ENCODE results near the gene KIAA0513.

The KIAA0513 gene

DNA sequence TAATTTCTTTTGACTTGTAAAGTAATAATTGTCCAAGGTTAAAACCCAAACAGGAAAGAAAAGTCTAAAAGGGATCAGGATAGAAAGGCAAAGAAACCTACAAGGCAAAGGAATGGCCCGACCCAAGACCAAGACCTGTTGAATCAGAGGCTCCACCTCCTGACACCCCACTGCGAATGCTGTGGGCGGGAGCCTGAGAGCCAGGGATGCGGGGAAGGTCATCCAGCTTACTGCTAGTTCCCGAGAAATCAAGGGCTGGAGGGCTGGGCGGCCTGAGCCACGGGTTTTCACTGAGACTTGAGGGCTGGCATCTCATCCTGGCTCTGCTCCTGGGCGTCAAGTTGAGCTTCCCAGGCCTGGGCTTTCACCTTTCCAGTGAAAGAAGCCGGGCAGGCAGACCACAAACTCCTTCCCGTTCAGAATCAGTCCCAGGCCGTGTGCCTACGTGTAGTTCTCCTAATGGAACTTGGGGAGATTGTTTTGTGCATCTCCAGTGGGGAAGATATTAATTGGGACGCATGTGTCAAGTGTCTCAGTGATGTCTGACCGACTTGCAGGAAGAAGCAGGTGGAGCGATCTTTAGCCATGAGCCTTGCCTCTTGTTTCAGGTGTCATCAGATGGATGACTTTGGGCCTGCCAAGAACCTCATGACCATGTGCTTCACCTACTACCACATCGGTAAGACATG, 47.8 kb downstream of the KIAA0513 start:
- no peak for DNase-seq

- no peak for DNase-seq
Measured at GRCh38 chr16:85077039-85077438, 49.4 kb downstream of the KIAA0513 start.

GRCh38 chr16:85077576-85078125, 50.1 kb downstream of the KIAA0513 start:
- no peak for DNase-seq

DNA sequence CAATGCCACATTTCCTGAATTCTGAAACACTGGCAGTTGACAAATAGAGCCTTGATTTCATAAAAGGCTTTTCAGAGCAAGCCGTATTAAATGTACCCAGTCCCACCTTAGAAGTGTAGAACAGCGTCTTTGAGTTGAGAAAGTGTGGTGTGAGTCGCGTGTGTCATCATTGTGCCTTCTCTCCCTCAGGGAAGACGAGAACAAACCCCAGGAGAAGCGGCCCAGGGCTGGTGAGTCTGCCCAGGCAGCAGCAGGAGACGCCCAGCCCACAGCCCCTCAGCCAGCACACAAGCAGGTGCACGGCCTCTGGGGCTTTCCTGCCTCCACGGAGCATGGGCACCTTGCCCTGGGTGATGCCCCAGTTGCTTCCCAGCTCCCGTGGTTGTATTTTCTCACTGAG, 50.6 kb downstream of the KIAA0513 start:
- no peak for DNase-seq

DNA sequence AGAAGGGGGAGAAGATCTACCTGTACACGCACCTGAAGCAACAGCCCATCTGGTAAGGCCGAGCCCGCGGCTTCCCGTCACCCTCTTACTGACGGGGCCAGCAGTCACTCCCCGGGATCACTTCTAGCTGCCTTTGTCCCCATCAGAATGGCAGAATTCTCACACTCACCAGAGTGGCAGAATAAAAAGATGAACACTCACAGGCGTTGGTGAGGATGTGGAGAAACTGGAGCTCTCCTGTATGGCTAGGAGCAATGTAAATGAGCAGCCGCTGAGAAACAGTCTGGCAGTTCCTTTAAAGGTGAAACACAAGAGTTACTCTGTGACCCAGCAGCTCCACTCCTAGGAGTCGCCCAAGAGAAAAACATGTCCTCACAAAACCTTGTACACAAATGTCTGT, 51.4 kb downstream of the KIAA0513 start:
- DNase-seq, result no peak

DNA sequence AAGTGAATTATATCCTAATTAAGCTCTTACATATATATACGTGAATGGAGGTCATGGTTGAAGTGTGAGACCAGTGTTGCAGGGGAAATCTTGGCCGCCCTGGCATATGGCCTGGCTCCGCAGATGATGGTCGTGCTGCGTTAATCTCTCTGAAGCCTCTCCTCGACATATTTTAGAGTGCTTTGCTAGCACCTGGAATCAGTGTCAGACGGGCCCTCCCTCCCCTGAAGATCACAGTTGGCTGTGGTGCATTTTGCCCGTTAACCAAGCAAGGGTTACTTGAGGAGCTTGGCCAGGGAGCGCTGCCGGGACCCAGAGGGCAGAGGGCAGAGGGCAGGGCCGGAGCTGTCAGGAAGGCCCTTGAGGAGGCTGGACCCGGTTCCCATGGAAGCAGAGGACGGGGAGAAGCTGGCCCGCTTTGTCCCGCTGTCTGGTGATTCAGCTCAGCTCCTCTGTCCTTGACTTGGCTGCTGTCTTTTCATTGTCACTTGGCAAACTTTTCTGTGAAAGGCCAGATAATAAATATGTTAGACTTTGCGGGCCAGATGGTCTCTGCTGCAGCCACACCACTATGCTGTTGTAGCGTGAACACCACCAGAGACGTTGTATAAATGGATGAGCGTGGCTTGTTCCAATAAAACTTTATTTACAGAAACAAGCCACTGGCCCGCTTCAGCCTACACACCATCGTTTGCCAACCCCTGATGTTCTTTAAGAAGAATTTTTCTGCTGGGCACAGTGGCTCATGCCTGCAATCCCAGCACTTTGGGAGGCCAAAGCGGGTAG, 52.4 kb downstream of the KIAA0513 start:
- no peak for DNase-seq

DNA sequence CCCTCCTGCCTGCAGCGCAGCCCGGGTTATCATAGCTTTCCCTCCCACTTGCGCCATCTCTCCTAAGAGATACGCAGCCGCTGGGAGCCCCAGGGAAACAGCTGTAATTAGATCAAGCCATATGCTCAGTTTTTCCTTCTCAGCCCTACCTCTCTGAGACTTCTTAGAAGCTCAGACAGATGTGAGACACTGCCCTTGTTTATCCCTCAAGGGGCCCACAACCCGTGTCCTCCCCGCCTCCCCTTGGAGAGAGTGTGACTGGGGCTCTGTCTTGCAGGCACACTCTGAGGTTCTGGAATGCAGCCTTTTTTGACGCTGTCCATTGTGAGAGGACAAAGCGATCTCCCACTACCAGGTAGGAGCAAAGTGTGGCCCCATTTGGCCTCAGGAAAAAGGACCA, 53.4 kb downstream of the KIAA0513 start:
- DNase-seq, result no peak

DNA sequence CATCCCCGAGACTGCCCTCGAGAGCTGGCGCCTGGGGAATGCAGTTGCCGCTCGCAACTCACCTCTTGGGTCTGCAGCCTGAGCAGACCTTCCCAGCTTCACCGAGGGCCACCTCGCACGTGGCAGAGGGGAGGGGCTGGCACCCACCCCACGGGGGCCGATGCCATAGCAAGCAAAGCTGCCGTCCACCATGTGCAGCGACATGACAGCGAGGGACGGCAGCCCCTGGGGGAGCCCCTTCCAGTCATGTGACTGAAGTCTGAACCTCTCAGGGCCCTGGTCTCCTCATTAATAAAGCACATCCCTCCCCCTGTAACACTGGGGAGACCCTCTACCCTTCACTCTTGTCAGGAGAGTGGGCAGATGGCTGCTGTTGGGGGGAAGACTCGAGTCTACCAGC, 54.2 kb downstream of the KIAA0513 start:
- no peak for DNase-seq

GRCh38 chr16:85082173-85083050, 54.8 kb downstream of the KIAA0513 start:
- peak; percentile 46 for DNase-seq

DNA sequence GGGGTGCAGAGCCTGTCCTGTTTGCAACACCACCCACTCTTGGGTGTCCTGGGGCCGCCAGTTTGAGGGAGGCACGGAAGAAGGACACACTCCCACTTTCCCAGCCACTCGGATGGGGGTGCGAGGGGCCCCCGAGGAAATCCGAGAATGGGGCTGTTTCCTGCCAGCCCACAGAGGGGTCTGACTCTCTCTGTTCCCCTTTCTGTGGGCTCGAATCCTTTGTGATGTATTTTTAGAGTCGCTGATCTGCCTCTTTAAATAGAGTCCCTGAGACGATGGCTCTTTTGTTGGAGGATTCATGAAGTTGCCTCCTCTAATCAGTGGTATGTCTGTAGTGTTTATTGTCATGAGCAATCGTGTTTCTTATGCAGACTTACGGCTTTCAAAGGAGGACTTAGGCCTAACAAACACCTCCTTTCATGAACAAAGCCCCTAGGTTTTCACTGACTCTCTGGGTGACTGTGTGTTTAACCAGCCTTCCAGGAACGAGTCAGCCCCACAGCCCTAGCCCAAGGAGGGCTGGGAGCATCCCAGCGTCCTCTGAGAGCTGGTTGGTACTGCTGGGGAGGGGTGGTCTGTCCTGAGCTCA, 55.5 kb downstream of the KIAA0513 start:
- no peak for DNase-seq

- no peak for DNase-seq
Measured at GRCh38 chr16:85084841-85085510, 57.4 kb downstream of the KIAA0513 start.

- no peak for DNase-seq
Measured at GRCh38 chr16:85085721-85086120, 58.1 kb downstream of the KIAA0513 start.

DNA sequence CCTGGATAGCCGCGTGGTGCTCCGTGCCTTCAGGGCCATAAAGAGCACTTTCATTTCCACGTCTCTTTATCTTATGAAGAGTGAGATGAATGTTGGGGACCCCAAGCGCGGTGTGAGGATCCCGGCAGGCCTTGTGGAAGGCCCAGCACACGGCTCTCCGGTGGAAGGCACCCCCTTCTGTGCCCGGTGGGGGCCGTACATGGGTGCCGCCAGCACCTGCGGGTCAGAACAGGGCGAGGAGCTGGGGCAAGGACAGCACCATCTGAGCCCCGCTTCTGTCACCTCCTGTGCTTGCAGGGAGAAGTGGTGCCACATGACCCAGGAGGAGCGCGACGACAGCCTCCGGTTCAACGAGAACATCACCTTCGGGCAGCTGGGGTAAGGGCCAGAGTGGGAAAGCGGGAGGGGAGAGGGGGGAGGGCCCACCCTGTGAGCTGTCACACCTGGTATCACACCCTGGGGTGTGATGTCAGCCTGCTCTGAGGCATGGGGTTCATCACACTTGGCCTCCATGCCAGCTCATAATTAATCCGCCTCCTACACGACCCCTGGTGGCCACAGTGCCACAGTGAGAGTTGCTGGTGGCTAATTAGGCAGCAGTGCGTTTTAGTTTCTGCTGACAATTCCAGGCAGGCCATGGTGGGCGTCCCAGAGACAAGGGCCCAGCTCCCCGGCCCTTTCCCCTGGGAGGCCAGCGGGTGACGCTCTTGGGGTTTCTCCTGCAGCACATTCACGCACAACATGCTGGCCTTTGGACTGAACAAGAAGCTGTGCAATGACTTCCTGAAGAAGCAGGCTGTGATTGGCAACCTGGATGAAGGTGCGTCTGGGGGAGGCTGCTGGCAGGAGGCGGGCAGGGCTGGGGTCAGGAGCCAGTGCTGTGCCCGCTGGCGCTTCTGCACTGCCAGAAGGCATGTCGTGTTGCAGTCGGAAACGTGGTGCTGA, 59.0 kb downstream of the KIAA0513 start:
- DNase-seq, result peak; percentile 78

DNA sequence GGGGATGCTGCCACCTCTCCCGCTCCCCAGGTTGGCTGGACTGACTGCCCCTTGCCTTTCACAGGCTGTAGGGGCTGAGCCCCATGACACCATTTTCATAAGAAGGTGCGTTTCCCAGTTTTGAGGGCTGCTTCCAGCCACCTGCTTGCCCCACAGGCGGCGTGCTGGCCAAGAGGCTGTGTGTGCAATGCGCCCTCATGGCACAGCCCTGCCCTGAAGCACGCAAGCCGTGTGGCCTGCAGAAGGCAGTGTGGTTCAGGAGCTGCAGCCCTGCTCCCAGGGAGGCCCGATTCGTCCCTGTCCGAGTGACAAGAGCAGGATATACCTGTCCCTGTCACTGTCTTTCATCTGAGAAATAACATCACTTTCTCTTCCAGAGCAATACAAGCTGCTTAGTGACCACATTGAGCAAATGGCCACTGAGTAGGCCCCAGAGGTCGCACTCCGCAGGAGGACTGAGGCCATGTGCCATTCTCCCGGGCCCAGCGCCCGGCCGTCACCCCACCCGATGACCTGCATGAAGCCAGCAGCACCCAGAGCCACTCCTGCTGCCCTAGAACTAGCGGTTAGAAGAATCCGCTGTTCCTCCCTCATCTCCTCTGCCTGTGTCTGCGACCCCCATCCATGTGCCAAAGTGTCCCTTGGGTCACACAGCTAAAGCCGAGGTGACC, 60.4 kb downstream of the KIAA0513 start:
- no peak for DNase-seq

DNA sequence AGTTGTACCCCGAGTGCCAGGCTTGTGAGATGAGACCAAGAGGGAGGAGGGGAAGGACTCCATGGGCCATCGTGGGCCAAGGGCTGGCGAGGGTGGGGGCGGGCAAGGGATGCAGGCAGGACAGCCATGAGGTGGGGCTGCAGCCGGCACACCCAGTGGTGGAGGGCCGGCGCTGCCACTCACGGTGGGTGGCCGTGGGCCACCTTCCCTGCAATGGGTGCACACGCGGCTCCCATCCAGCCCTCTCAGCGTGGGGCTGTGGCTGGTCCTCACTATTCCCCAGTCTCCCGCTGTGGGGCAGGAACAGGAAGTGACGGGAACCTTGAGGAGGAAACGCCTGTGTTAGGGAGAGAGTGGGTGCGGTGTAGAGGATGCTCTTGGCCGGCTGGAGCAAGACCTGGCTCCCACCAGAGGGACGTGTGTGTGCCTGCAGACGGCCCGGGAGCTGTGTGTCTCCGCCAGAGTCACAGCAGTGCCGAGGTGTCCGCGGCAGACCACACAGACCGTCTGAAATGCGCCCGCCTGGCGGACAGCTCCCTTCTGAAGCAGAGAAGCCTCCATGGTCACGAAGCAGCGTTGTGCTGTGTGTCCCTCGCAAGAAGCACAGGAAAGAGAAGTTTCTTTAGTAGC, 61.1 kb downstream of the KIAA0513 start:
- no peak for DNase-seq

DNA sequence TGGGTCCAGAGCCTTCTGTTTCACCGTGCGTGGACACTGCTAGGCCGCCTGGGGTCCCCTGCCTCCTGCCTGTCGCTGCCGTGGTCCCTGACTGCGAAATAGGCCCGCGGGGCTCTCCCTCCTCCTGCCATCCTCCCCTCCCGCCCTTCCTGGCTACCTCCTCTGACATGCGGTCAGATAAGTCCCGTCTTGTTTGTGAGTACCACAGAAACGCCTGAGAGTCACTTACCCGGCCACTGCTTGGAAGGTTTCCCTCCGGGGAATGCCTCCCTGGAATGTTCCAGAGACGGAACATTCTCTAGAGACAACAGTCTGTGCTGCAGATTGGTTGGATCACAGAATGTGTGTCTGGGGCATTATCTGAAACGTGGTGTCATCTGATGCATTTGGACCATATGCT, 61.9 kb downstream of the KIAA0513 start:
- DNase-seq, result no peak

DNA sequence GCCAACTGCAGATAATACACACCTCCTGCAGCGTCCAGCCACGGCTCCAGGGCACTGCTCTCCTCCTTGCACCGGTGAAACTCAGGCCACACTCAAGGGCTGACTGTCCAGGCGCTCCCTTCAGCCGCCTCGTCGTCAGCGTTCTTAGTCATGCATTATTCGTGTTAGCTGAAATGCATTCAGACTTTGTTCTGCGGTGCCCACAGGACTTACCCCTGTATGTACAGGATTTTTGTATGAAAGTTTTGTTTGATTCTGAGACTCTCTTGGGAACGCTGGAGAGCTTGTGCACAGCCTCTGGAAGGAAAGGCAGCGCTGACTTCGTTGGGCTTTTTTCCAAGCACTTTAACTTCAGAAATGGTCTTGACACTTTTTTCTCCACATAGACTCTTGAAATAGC, 62.6 kb downstream of the KIAA0513 start:
- no peak for DNase-seq

DNA sequence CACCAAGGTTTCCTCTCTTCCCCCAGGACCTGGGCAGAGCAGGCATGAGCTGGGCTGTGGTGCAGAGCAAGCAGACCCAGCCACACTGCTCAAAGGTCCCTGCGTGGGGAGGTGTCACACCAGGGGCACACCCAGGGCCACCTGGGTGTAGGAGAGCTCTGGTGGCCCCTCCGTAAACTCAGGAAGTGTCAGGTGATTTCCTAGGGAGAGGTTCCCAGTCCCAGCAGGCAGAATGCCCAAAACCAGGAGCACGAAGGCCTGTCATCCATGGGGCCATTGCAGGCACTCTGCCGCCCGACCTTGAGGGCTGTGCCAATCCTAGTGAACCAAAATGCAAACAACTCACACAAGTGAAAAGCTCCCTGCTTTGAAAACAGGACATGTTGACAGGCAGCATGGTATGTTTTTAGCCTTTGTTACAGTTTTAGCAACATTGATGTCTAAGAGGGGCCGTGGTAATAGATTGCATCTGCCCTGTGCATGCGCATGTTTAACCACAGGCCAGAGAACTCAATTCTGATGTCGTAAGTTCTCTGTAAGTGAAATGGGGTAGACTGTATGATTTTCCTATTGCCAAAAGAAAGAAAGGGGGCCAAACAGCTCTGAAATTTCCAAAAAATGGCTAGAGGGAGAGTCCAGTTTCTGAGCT, 63.4 kb downstream of the KIAA0513 start:
- DNase-seq, result no peak

DNA sequence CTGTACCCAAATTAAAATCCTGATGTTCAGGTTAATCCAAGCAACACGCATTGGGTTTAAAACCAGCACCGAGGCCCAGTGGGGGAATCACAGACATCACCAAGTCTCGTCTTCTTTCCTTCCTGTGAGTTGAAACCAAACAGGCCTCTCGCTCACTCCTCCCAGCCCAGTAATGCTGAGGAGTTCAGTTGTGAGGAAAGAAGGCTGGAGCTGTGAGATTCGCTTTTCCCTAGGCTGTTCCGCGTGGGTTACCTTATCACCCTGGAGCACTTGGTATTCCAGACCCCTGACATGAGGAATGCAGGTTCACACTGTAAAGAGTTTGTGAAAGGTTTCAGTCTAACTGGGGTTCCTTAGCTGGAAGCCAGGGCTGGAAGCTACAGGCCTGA, 63.9 kb downstream of the KIAA0513 start:
- DNase-seq, result no peak

GRCh38 chr16:85092309-85092708, 64.7 kb downstream of the KIAA0513 start:
- DNase-seq, result no peak
